NCI-H2227 treated with DMSO at 0.1 percent for 48 hours (cell line): ENCODE measurements around the gene EMILIN2.
"Not testable (repeated sequence)": the region's sequence is repeated elsewhere in the genome, so short reads cannot be mapped to it uniquely, and the experiment has no call there.

Source experiments
- DNase-seq: peaks from one replicate; lab custom pipeline; 2025; lab: John Stamatoyannopoulos, UW

EMILIN2 gene

GRCh38 chr18:2845172-2845571, 1.6 kb upstream of the EMILIN2 start:
- DNase-seq, result no peak

GRCh38 chr18:2847317-2848246, 776 bp downstream of the EMILIN2 start:
- DNase-seq, result no peak

GRCh38 chr18:2848247-2849246, 1.7 kb downstream of the EMILIN2 start:
- no peak for DNase-seq

GRCh38 chr18:2850816-2851215, 4.0 kb downstream of the EMILIN2 start:
- DNase-seq, result no peak

GRCh38 chr18:2851771-2852170, 5.0 kb downstream of the EMILIN2 start:
- no peak for DNase-seq

- not testable (repeated sequence) for DNase-seq
These were observed 5.7 kb downstream of the EMILIN2 start for GRCh38 chr18:2852460-2852859.

- DNase-seq, result no peak
These were observed 6.5 kb downstream of the EMILIN2 start for GRCh38 chr18:2853173-2853925.

- no peak for DNase-seq
These were observed 7.3 kb downstream of the EMILIN2 start for GRCh38 chr18:2853926-2854664.

GRCh38 chr18:2854875-2855274, 8.1 kb downstream of the EMILIN2 start:
- DNase-seq, result no peak

- DNase-seq, result no peak
These were observed 8.9 kb downstream of the EMILIN2 start for GRCh38 chr18:2855560-2856350.

- no peak for DNase-seq
These were observed 9.9 kb downstream of the EMILIN2 start for GRCh38 chr18:2856547-2857170.

- no peak for DNase-seq
These were observed 10.8 kb downstream of the EMILIN2 start for GRCh38 chr18:2857491-2858131.

- not testable (repeated sequence) for DNase-seq
These were observed 13.6 kb downstream of the EMILIN2 start for GRCh38 chr18:2860397-2860796.

- DNase-seq, result not testable (repeated sequence)
These were observed 17.2 kb downstream of the EMILIN2 start for GRCh38 chr18:2863997-2864396.

GRCh38 chr18:2866465-2866864, 19.7 kb downstream of the EMILIN2 start:
- DNase-seq, result not testable (repeated sequence)

- no peak for DNase-seq
These were observed 22.4 kb downstream of the EMILIN2 start for GRCh38 chr18:2869207-2869606.

GRCh38 chr18:2871111-2871720, 24.4 kb downstream of the EMILIN2 start:
- DNase-seq, result no peak

GRCh38 chr18:2872095-2872494, 25.3 kb downstream of the EMILIN2 start:
- no peak for DNase-seq

- DNase-seq, result no peak
These were observed 28.0 kb downstream of the EMILIN2 start for GRCh38 chr18:2874765-2875164.
